GM12801 (cell line): ENCODE measurements around the gene BMP3.

Experiments
- CTCF ChIP-seq: IDR thresholded peaks from one replicate; pipeline ENCODE4 v1.5.1; 2011; ENCODE audit warnings: control low read depth; ENCODE audit not compliant: insufficient read length; ENCODE audit errors: extremely low read depth

Gene BMP3

GRCh38 chr4:81071013-81071412, 40.5 kb downstream of the BMP3 start:
- no peak for TF ChIP-seq CTCF

- TF ChIP-seq CTCF, result no peak
Observed at GRCh38 chr4:81081156-81081555, 50.6 kb downstream of the BMP3 start.

GRCh38 chr4:81084029-81084428, 53.5 kb downstream of the BMP3 start:
- TF ChIP-seq CTCF, result no peak

GRCh38 chr4:81084634-81085033, 54.1 kb downstream of the BMP3 start:
- TF ChIP-seq CTCF, result no peak

GRCh38 chr4:81085291-81085690, 54.8 kb downstream of the BMP3 start:
- TF ChIP-seq CTCF, result no peak

GRCh38 chr4:81085979-81086378, 55.5 kb downstream of the BMP3 start:
- no peak for TF ChIP-seq CTCF

GRCh38 chr4:81093720-81094401, 63.4 kb downstream of the BMP3 start:
- no peak for TF ChIP-seq CTCF
